Stimulated activated CD4-positive, alpha-beta T cell treated with anti-CD3 and anti-CD28 coated beads, Interleukin-1b, Interleukin-23, amount 100 ng/mL, for 24 hours (primary cell): ENCODE results near the gene SCN11A.
"Not testable (repeated sequence)": the region's sequence is repeated elsewhere in the genome, so short reads cannot be mapped to it uniquely, and the experiment has no call there.

Experiments
- DNase-seq, 4 experiments: peaks; one replicate each; pipeline ENCODE4 v3.0.0-alpha.2; 2020; ENCODE audit warnings: low read depth in 4 of 4, low spot score in 1 of 4

SCN11A gene

DNA sequence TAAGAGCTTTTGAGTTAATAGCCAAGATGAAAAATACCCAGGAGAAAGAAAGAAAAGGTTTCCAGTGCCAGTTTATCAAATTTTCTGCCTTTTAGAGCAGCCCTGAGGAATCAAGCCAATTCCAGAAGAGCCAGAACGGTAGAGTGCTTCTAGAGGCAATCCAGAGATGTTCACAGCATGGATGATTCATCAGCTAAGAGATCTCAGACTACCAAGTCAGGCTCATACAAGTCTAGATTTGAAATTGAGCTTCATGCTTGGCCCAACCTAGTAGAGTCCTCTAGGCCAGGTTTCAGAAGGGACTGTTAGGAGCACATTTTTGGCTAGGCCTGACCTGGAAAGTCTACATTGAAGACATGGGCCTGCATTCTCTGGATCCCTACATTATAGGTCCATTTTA, 15.5 kb upstream of the SCN11A start:
- no peak for DNase-seq

DNA sequence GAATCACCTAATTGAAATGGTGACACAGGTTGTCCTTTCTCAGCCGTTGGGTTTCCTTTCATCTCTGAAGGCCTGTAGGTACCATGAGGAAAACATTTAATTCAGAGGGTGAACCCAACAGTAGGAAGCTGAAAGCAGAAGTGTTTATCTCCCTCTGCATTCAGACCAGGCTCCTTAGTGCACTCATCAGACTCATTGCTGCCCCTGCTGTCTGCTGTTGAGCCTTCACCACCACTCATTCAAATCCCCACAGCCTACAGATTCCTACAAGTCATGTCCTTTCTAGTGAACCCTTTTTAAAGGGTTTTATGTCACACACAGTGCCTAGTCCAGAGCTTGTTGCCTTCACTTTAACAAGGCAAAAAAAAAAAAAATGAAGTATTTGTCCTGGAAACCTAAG, 13.5 kb upstream of the SCN11A start:
- DNase-seq, result no peak

DNA sequence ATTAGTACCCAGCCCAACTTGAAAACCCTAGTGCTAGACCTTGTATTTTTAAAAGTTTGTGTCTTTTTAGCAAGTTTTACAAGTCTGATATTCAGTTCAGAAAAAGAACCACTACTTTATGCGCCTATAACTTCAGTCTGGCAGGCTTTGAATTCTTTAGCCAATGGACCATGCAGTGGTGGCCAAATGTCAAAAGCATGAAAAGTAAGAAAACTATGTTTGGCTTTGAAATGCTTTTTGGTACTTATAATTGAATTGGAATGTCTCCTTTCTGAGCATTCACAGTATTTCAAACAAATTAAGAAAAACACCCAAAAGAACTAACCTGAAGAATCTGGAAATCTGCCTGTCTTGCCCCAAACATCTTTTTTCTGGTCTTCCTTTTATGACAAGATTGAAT, 12.9 kb upstream of the SCN11A start:
- DNase-seq, result no peak

DNA sequence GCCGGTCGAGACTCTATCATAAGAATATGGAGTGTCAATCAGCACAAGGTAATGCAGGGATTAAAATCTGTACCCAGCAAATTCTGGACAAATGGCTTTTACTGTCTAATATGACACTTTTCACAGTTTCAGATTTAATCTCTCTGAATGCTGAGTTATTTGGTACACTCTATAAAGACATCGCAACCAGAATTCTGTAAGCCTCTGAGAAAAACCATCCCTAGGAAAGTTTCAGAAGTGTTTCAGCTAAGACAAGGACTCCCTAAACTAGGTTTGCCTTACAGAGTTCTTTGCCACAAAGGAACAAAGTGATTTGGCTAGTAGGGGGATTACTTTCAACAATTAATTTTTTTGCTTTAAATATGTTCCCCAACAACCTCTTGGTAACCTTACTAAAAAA, 11.4 kb upstream of the SCN11A start:
- DNase-seq, result no peak

DNA sequence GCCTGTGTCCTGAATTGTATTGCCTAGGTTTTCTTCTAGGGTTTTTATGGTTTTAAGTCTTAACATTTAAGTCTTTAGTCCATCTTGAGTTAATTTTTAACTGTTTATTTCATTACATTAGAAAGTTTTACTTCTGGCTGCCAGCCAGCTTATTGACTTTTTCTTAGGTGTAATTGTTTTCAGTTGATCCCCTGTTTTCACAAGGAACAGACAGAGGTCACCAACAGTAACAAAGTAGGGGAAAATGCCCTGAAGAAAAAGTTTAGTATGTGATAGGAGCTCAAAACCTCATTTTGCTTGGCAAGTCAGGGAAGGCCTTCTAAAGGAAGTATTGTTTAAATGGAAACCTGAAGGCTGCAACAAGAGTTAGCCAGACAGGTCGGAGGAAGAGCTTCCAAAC, 10.4 kb upstream of the SCN11A start:
- no peak for DNase-seq

DNA sequence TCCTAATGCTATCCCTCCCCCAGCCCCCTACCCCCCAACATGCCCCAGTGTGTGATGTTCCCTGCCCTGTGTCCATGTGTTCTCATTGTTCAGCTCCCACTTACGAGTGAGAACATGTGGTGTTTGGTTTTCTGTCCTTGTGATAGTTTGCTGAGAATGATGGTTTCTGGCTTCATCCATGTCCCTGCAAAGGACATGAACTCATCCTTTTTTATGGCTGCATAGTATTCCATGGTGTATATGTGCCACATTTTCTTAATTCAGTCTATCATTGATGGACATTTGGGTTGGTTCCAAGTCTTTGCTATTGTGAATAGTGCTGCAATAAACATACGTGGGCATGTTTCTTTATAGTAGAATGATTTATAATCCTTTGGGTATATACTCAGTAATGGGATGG, 9.5 kb upstream of the SCN11A start:
- DNase-seq, result not testable (repeated sequence)

DNA sequence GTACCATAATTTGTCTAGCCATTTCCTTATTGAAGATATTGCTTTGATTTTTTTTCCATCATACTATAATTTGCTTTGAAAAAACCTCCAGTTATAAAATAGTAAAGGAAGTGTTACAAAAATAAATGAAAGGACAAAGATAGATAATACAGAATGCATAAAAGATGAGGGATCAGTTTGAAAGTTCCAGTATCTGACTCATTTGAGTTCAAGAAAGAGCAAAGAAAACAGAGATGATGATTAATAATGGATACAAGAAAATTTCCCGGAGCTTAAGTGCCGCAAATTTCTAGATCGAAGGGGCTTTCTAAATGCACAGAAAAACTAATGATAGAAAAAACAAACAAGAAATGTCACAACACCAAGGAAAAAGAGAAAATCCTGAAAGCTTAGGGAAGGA, 4.4 kb upstream of the SCN11A start:
- no peak for DNase-seq

DNA sequence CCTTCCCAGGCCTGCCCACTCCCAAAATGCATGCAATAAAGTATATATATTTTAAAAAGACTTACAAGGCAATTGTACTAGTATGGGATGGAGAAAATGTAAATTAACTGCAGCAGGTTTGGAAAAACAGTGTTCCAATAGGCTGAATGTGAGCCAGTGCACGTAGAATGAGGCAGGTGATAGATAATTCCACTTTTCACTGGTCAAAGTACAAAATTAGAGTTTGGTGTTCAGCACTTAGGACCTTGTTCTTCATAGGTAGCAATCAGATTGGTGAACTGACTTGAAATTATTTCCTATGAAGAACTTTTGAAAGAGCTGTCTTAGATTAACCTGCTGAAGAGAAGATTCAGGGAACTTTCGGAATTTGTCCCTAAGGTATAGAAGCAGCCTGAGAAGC, 2.0 kb upstream of the SCN11A start:
- no peak for DNase-seq

DNA sequence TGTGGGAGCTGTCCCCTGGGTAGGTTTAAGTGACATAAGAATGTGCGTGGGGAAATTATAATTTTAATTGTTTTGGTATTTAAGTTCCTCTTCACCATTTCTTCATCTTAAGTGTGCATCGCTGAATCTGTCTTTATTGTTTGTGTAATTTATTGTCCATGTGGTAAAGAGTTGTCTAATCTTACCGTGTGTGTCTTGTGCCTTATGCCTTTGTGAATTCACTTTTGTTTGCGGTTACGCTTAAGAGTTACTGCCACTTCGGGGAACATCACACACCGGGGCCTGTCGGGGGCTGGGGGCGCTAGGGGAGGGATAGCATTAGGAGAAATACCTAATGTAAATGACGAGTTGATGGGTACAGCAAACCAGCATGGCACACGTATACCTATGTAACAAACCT, 839 bp upstream of the SCN11A start:
- no peak for DNase-seq

DNA sequence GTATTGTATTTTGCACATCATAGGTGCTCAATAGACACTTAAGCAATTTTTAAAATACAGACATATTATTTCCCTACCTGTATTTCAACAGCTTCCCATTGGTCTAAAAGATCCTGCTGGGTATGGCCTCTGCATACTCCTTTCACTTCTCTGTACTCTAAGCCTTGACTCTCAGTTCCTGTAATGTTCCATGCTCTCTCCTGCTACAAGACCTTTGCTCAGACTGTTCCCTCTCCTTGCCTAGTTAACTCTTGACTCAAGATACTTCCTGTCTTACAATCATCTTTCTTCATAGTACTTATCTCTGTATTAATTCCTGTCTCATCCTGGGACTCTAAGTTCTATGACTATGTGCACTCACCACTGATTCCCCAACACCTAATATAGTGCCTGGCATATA, 1.7 kb downstream of the SCN11A start:
- no peak for DNase-seq

DNA sequence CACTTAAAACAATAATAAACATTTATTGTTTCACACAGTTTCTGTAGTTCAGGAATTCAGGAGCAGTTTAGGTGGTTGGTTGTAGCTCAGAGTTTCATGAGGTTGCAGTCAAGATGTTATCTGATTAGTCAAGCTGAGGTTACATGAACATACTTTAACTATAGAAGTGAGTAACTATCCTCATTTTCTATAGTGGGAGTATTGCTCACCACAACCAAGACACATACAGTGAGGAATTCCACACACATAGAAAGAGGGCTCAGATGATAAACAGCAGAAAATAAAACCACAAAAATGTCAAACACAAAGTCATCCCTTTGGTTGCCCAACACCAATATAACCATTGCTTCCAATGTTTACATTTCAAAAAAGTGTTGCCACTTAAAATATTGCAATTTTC, 13.6 kb downstream of the SCN11A start:
- no peak for DNase-seq

DNA sequence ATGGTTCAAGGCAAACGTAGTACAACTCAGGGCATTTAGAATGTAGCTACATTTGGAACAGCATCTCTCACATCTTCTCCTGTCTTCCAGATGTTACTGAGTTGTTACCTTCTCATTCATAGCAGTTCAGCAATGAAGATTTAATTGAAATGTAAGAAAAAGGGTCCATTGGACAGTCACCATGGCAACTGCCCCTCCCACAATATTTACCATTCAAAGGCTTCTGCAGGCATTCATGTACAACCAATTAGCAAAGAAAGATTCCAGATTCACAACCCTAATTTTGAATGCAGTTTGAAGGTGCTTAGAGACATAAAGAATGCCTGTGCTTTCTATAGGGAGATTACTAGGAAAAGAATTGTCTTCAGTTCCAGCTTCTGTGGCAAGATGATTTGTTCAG, 22.2 kb downstream of the SCN11A start:
- no peak for DNase-seq

DNA sequence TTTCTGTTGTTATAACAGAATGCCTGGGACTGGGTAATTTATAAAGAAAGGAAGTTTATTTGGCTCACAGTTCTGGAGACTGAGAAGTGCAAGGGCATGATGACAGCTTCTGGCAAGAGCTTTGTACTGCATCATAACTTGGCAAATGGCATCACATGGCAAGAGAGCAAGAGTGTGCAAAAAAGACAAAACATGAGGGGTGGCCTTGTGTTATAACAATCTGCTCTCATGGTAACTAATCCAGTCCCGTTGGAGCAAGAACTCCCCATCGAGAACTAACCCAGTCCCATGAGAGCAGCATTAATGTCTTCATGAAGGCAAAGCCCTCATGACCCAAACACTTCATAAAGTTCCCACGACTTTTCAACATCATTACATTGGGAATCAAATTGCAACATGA, 23.2 kb downstream of the SCN11A start:
- no peak for DNase-seq

DNA sequence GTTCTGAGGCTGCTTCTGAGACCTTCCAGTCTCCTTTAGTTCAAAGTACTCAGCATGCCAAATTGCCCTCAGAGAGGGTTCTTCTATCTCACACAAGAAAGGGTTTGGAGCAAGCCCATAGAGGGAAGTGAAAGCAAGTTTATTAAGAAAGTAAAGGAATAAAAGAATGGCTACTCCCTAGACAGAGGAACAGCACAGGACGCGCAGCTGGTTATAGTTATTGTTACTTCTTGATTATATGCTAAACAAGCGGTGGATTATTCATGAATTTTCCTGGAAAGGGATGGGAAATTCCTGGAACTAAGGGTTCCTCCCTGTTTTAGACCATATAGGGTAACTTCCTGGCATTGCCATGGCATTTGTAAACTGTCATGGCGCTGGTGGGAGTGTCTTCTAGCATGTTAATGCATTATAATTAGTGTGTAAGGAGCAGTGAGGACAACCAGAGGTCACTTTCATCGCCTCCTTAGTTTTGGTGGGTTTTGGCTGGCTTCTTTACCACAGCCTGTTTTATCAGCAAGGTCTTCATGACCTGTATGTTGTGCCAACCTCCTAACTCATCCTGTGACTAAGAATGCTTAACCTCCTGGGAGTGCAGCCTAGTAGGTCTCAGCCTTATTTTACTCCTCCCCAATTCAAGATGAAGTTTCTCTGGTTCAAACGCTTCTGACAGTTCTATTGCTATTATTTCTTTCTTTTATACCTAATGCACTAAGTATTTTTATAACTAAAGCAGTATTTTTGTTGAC, 26.3 kb downstream of the SCN11A start:
- DNase-seq, result no peak

DNA sequence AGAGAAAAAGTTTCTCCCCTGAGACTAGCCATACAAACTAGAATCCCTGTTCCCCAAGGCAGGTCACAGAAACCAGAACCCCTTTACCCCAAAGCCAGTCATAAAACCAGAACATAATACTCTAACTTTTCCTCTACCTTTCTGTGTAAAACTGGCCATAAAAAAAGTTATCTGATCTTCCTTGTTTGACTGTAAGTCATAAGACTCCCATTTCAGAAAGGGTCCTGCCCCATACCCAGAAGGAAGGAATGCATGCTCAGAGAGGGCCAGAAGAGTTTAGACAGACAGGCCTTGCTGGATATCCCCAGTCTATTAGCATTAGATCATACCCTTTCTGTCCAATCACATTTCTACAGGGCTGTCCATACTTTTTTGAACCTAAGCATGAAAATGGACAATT, 27.2 kb downstream of the SCN11A start:
- no peak for DNase-seq

DNA sequence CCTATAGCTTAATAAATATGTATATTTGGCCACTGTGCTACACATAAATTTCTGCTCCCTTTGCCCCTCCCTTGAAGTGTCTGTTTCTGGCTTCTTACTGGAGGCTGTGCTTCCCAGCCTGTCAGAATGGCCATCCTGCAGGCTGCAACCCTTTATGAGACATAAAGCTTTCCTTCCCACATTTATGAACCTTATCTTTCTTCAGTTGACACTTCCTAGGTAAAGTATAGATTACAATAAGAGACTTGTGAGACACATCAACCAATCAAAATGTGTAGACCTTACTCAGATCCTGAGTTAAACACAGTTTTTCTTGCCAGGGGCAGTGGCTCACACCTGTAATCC, 29.5 kb downstream of the SCN11A start:
- DNase-seq, result no peak

DNA sequence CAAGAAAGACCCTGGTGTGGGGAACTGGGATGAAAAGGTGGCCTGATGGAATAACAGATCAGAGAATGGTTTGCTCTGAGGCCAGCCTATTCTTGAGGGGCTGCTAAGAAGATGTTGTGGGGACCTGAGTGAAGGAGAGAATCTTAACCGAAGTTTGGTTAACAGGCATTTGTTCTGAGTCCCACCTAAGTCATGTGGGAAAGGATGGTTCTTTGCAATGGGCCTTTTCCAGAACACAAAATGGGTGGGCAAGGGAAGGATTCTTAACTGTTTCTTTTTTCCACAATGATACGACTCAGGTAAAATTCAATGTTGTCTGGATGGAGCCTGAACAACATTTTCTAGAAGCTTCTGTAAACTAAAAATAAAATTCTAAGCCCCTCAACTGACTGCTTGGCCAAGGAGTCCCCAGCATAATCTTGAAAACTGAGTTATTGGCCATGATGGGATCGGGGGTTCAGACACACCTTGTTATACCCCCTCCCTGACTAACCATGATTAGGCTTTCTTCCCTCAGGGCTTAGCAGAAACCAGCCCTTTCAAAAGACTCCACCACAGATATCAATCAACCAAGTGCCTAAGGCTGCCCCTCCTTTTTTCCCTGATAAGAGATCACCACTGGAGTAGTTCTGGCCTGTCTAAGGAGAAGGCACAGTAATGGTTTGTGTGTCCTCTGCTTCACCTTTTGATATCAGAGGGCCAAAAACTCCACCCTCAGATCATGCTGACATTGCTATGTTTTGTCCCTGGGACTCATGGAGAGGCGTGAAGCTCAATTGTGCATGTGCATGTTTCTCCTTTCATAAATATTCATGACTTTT, 30.1 kb downstream of the SCN11A start:
- DNase-seq, result no peak

DNA sequence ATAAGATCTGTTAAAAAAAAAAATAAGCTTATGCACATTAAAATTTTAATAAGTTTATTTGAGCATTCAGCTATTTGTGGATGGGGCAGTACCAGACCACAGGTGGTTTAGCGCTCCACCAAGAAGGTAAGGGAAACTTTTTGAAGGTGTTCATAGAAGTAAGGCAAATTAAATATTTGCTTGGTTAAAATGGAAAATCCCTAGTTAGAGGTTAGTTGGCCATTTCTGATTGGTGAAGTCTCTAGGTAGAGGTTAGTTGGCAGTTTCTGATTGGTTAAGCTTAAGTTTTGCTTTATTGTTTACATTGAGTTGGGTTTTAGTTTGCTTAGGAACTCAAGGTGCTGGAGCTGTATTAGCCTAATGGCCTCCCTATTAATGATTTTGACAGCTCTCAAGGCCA, 30.7 kb downstream of the SCN11A start:
- no peak for DNase-seq

DNA sequence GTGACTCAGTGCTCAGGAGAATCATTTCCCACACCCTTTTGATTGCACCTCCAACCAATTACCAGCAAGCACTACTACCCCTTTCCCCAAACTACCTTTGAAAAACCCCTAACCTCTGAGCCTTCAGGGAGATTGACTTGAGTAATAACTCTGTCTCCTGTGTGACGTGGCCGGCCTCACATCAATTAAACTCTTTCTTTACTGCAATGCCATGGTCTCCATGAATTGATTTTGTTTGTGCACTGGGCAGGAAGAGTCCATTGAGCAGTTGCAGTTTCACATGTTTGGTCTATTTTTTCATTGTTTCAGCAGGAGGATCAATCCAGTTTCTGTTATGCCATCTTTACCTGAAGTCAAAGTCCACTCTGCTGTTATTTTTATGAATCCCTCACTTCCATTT, 32.4 kb downstream of the SCN11A start:
- DNase-seq, result no peak

DNA sequence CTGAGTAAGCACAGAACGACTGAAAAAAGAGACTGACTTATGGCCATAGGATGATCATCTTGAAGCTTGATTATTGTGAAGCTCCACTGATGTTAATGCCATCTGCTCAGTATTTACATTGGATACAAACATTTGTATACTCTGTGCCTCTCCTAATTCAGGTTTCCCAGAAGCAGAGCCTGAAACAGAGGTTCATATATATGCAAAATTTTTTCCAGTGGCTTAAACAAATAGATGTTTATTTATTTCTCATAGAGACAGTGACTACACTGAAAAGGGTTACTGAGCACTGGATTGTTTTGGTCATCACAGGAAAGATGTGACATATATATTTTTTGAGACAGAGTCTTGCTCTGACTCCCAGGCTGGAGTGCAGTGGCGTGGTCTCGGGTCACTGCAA, 36.3 kb downstream of the SCN11A start:
- no peak for DNase-seq

DNA sequence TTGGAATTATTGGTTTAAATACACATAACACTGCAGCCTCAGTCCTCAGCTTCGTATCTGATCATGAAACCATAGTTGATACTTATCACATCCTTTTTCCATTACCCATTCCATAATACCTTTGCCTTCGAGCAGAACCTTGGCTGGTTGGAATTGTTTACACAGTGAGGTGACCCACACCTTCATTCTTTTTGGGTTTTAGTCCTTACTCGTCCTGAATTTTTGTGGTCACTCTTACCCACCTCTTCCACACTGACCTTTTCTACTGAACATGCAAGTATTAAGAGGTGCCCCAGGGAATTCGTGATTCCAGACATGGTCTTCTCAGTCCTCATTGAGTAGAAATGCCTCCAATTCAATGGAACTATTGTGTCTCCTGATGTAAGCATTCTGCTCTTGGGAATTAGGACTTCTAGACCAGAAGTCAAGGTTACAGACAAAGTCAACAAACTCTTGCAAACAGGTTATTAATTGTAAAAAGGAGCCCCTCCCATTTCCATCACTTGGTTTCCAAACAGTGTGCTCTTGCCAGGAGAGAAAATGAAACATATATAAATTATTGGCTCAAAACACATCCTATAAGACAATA, 37.7 kb downstream of the SCN11A start:
- DNase-seq, result no peak

DNA sequence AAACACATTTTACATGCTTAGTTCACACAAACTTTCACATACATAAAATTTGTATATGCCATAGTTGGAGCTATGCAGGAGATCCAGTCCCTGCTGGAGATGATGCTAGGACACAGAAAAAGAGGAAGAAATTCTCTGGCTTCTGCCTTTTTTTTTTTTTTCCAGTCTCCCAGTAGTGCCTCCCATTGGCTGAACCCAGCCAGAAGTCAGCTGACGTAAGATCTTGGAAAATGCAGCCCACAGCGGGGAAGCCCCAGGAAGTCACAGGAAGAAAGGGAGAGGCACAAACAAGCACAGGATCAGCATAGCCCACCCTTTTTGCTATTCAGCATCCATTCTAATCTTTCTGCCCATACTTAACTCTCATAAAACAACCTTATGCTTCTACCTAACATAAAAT, 38.5 kb downstream of the SCN11A start:
- no peak for DNase-seq
